WTC11 (cell line): ENCODE measurements around the gene TMUB2. TPM values are rescaled to one million over a fixed set of nuclear protein-coding genes. Genes with fewer than 3 reads are reported as not detected.

Source experiments
- ATAC-seq: fragments of 200-7000 bp; cut with Tn5 transposase; 2 replicates; pipeline ENCODE4 v1.10.0; 2021; ENCODE audit warnings: mild to moderate bottlenecking, moderate library complexity
- CTCF ChIA-PET: fragments of 300-600 bp; sonication (Branson Sonifier 250); formaldehyde crosslinking; loops from one replicate; lab custom pipeline; 2021; ENCODE audit warnings: antibody characterized with exemption; lab: Charles Lee
- POLR2A ChIA-PET: fragments of 350-600 bp; sonication (Branson Sonifier 250); formaldehyde crosslinking; loops from one replicate; lab custom pipeline; 2021; ENCODE audit warnings: antibody characterized with exemption; lab: Charles Lee
- DNase-seq: peaks from one replicate; pipeline ENCODE4 v3.0.0; 2021; ENCODE audit warnings: low spot score
- H3K27ac Mint-ChIP-seq: 2 replicates; pipeline ENCODE4 v1.8.0; 2021; ENCODE audit warnings: mixed read lengths
- H3K27me3 Mint-ChIP-seq: 2 replicates; pipeline ENCODE4 v1.8.0; 2021; ENCODE audit warnings: low read depth, mild to moderate bottlenecking, moderate library complexity, mixed read lengths
- H3K36me3 Mint-ChIP-seq: 2 replicates; pipeline ENCODE4 v1.8.0; 2021; ENCODE audit warnings: mixed read lengths
- H3K4me1 Mint-ChIP-seq: 2 replicates; pipeline ENCODE4 v1.8.0; 2022; ENCODE audit warnings: mixed read lengths
- H3K4me3 Mint-ChIP-seq: 2 replicates; pipeline ENCODE4 v1.8.0; 2021; ENCODE audit warnings: mild to moderate bottlenecking, moderate library complexity, mixed read lengths
- H3K9me3 Mint-ChIP-seq: 2 replicates; pipeline ENCODE4 v1.8.0; 2021; ENCODE audit warnings: mixed read lengths
- MYBL2 ChIP-seq: sonication (generic); formaldehyde crosslinking; IDR thresholded peaks from 2 replicates; pipeline ENCODE4 v1.8.1; 2023; ENCODE audit warnings: mild to moderate bottlenecking, moderate library complexity, missing genetic modification reagents
- NFE2L1 ChIP-seq: sonication (generic); formaldehyde crosslinking; IDR thresholded peaks from 2 replicates; pipeline ENCODE4 v1.8.1; 2023; ENCODE audit warnings: missing genetic modification reagents
- PRRX2 ChIP-seq: fragments of 250-450 bp; sonication (Bioruptor Pico); IDR thresholded peaks from 2 replicates; pipeline ENCODE4 v1.8.0; 2021; ENCODE audit warnings: mild to moderate bottlenecking
- SOX15 ChIP-seq: fragments of 250-450 bp; sonication (Bioruptor Pico); IDR thresholded peaks from 2 replicates; pipeline ENCODE4 v1.9.0; 2021; ENCODE audit warnings: mild to moderate bottlenecking
- ZBTB21 ChIP-seq: sonication (generic); formaldehyde crosslinking; IDR thresholded peaks from 2 replicates; pipeline ENCODE4 v1.8.1; 2023; ENCODE audit warnings: mild to moderate bottlenecking, missing genetic modification reagents, borderline replicate concordance
- ZNF396 ChIP-seq: fragments of 250-450 bp; sonication (Bioruptor Pico); IDR thresholded peaks from 2 replicates; pipeline ENCODE4 v1.8.0; 2021; ENCODE audit warnings: mild to moderate bottlenecking, moderate library complexity, borderline replicate concordance
- microRNA-seq: library from miRNA; unstranded; fragments of <30 nt; microRNA quantifications from one replicate; pipeline ENCODE4 v1.2.0, GENCODE V29; 2022; ENCODE audit warnings: borderline number of aligned reads
- total RNA-seq: library from RNA; stranded (reverse); gene quantifications from 3 replicates; pipeline ENCODE4 v1.2.3, GENCODE V29; 2021
- TF ChIP-seq, protein P1 (sequence below): sonication (generic); formaldehyde crosslinking; IDR thresholded peaks from 2 replicates; pipeline ENCODE4 v1.8.1; 2023; ENCODE audit warnings: mild to moderate bottlenecking, moderate library complexity, missing genetic modification reagents
- TF ChIP-seq, protein P2 (sequence below): sonication (generic); formaldehyde crosslinking; IDR thresholded peaks from 2 replicates; pipeline ENCODE4 v1.8.1; 2022; ENCODE audit warnings: missing genetic modification reagents, borderline replicate concordance
- TF ChIP-seq, protein P3 (sequence below): sonication (generic); formaldehyde crosslinking; conservative IDR thresholded peaks from 2 replicates; pipeline ENCODE4 v1.8.1; 2022; ENCODE audit warnings: mild to moderate bottlenecking, missing genetic modification reagents
- TF ChIP-seq, protein P4 (sequence below): sonication (generic); formaldehyde crosslinking; IDR thresholded peaks from 2 replicates; pipeline ENCODE4 v1.8.1; 2022; ENCODE audit warnings: low read depth, mild to moderate bottlenecking, moderate library complexity, missing genetic modification reagents, borderline replicate concordance

The TMUB2 gene
- total RNA-seq, 1 experiment from 2014 or later: 26.9 TPM

DNA sequence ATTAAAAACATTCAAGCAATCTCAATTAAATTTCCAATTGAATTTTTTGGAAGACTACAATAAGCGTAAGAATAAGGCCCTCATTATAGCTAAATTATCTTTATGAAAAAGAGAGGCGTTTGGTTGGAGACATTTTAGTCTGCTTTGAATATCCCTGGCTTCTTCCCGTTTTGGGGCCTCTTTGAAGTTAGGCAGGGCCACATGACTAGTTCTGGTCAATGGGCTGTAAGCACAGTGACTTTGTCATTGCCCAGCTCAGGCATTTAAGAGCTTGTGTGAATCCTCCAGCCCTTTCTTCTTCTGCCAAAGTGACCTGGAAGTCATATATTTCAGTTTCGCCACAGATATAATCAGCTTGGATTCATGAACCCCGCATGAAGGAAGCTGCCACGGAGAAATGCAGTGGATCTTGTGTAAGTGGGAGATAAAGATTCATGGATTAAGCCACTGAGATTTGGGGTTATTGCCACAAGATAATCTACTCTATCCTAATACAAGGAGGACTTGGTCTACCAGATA, 54.4 kb downstream of the TMUB2 start:
- ChIA-PET POLR2A (interaction anchor here (0.7 kb wide), 1 partner anchor 37 kb away, joined by 13 read pairs; no protein-coding TSS in a partner anchor), CTCF (interaction anchor here (0.7 to 2.0 kb wide), 2 partner anchors 67 to 403 kb away, joined by 4 read pairs; partner anchors contain the start of gene RUNDC3A)
- ATAC-seq (no peak), DNase-seq (no peak)
- Mint-ChIP-seq H3K4me1 (peaks cover 4% of the 10 kb centered on the region), H3K27ac (no peak overlapping the region), H3K27me3 (peaks cover 5% of the 10 kb centered on the region; the same call in 1 of the 2 replicates), H3K9me3 (no peaks in the 10 kb centered on the region), H3K4me3 (no peak overlapping the region), H3K36me3 (peaks cover 5% of the 10 kb centered on the region; the same call in 1 of the 2 replicates)
- TF ChIP-seq, protein P1, sequence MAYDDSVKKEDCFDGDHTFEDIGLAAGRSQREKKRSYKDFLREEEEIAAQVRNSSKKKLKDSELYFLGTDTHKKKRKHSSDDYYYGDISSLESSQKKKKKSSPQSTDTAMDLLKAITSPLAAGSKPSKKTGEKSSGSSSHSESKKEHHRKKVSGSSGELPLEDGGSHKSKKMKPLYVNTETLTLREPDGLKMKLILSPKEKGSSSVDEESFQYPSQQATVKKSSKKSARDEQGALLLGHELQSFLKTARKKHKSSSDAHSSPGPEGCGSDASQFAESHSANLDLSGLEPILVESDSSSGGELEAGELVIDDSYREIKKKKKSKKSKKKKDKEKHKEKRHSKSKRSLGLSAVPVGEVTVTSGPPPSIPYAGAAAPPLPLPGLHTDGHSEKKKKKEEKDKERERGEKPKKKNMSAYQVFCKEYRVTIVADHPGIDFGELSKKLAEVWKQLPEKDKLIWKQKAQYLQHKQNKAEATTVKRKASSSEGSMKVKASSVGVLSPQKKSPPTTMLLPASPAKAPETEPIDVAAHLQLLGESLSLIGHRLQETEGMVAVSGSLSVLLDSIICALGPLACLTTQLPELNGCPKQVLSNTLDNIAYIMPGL (CRISPR knock-in tag): no peak
- TF ChIP-seq SOX15 (CRISPR knock-in tag) (no peak), NFE2L1 (CRISPR knock-in tag) (no peak), ZNF396 (CRISPR knock-in tag) (no peak), PRRX2 (CRISPR knock-in tag) (no peak), ZBTB21 (CRISPR knock-in tag) (no peak), MYBL2 (CRISPR knock-in tag) (no peak)
- TF ChIP-seq, protein P2, sequence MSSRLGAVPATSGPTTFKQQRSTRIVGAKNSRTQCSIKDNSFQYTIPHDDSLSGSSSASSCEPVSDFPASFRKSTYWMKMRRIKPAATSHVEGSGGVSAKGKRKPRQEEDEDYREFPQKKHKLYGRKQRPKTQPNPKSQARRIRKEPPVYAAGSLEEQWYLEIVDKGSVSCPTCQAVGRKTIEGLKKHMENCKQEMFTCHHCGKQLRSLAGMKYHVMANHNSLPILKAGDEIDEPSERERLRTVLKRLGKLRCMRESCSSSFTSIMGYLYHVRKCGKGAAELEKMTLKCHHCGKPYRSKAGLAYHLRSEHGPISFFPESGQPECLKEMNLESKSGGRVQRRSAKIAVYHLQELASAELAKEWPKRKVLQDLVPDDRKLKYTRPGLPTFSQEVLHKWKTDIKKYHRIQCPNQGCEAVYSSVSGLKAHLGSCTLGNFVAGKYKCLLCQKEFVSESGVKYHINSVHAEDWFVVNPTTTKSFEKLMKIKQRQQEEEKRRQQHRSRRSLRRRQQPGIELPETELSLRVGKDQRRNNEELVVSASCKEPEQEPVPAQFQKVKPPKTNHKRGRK (CRISPR knock-in tag): no peak
- TF ChIP-seq, protein P3, sequence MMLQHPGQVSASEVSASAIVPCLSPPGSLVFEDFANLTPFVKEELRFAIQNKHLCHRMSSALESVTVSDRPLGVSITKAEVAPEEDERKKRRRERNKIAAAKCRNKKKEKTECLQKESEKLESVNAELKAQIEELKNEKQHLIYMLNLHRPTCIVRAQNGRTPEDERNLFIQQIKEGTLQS (CRISPR knock-in tag): no peak
- TF ChIP-seq, protein P4, sequence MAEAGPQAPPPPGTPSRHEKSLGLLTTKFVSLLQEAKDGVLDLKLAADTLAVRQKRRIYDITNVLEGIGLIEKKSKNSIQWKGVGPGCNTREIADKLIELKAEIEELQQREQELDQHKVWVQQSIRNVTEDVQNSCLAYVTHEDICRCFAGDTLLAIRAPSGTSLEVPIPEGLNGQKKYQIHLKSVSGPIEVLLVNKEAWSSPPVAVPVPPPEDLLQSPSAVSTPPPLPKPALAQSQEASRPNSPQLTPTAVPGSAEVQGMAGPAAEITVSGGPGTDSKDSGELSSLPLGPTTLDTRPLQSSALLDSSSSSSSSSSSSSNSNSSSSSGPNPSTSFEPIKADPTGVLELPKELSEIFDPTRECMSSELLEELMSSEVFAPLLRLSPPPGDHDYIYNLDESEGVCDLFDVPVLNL (CRISPR knock-in tag): no peak

Small RNA genes within 50 kb of the gene (microRNA-seq; reads per million reads assigned to microRNA genes)
- gene MIR6782: not detected

Other genes with a start within 250 kb of the TMUB2 start
- not detected in 3 replicates for gene PPY, start 244.5 kb upstream of the TMUB2 start, total RNA-seq
- 0.72 to 1.1 TPM (median 0.94 TPM) in 3 replicates for gene PYY, start 233.0 kb upstream of the TMUB2 start, total RNA-seq
- 6.1 to 8.6 TPM (median 7.6 TPM) in 3 replicates for gene NAGS, start 182.3 kb upstream of the TMUB2 start, total RNA-seq
- gene TMEM101, start 172.0 kb upstream of the TMUB2 start, total RNA-seq: 32.1 to 36.3 TPM (median 32.7 TPM) in 3 replicates
- gene LSM12, start 120.3 kb upstream of the TMUB2 start, total RNA-seq: 96.8 to 102 TPM (median 98.0 TPM) in 3 replicates
- gene G6PC3, start 116.2 kb upstream of the TMUB2 start, total RNA-seq: 121 to 122 TPM (median 121 TPM) in 3 replicates
- 54.0 to 61.6 TPM (median 59.0 TPM) in 3 replicates for gene HDAC5, start 63.3 kb upstream of the TMUB2 start, total RNA-seq
- gene HROB, start 45.0 kb upstream of the TMUB2 start, total RNA-seq: 22.4 to 23.9 TPM (median 23.7 TPM) in 3 replicates
- 0.11 to 0.23 TPM (median 0.14 TPM) in 3 replicates for gene ASB16, start 16.3 kb upstream of the TMUB2 start, total RNA-seq
- gene ATXN7L3, start 12.9 kb downstream of the TMUB2 start, total RNA-seq: 113 to 124 TPM (median 114 TPM) in 3 replicates
- 69.5 to 77.1 TPM (median 75.9 TPM) in 3 replicates for gene UBTF, start 32.7 kb downstream of the TMUB2 start, total RNA-seq
- 0.05 to 0.14 TPM in 2 of 3 replicates, not detected in the other for gene SLC4A1, start 81.2 kb downstream of the TMUB2 start, total RNA-seq
- gene RUNDC3A, start 121.6 kb downstream of the TMUB2 start, total RNA-seq: 5.1 to 6.5 TPM (median 5.2 TPM) in 3 replicates
- gene SLC25A39, start 137.9 kb downstream of the TMUB2 start, total RNA-seq: 254 to 271 TPM (median 268 TPM) in 3 replicates
- 177 to 185 TPM (median 185 TPM) in 3 replicates for gene GRN, start 158.3 kb downstream of the TMUB2 start, total RNA-seq
- 28.2 to 29.9 TPM (median 28.5 TPM) in 3 replicates for gene FAM171A2, start 176.9 kb downstream of the TMUB2 start, total RNA-seq
- 21.5 to 30.3 TPM (median 28.5 TPM) in 3 replicates for gene ITGA2B, start 202.7 kb downstream of the TMUB2 start, total RNA-seq